Smooth muscle cell (in vitro differentiated cells): ENCODE data around the gene C5orf58. TPM values are rescaled to one million over a fixed set of nuclear protein-coding genes. Genes with fewer than 3 reads are reported as not detected.
"Not testable (repeated sequence)": the region's sequence is repeated elsewhere in the genome, so short reads cannot be mapped to it uniquely, and the experiment has no call there.

Source experiments
- DNase-seq: peaks from one replicate; lab custom pipeline; 2025; ENCODE audit not compliant: unreplicated experiment; lab: John Stamatoyannopoulos, UW
- H2AFZ ChIP-seq: fragments of 200-600 bp; sonication (generic); 2 replicates; pipeline ENCODE4 v1.6.0; 2016; ENCODE audit warnings: antibody characterized with exemption, low read depth, mild to moderate bottlenecking
- H3F3A ChIP-seq: fragments of 200-600 bp; sonication (generic); 2 replicates; pipeline ENCODE4 v1.6.0; 2017; ENCODE audit warnings: antibody characterized with exemption, low read depth
- H3K27ac ChIP-seq: fragments of 200-600 bp; sonication (generic); 2 replicates; pipeline ENCODE4 v1.5.1; 2016; ENCODE audit warnings: low read depth, mild to moderate bottlenecking
- H3K27me3 ChIP-seq: fragments of 200-600 bp; sonication (generic); 2 replicates; pipeline ENCODE4 v1.6.1; 2016; ENCODE audit warnings: low read depth, mild to moderate bottlenecking
- H3K36me3 ChIP-seq: fragments of 200-600 bp; sonication (generic); 2 replicates; pipeline ENCODE4 v1.5.1; 2016; ENCODE audit warnings: low read depth
- H3K4me1 ChIP-seq: fragments of 200-600 bp; sonication (generic); 2 replicates; pipeline ENCODE4 v1.5.1; 2016; ENCODE audit warnings: low read depth
- H3K4me2 ChIP-seq: fragments of 200-600 bp; sonication (generic); 2 replicates; pipeline ENCODE4 v1.6.0; 2016; ENCODE audit warnings: mild to moderate bottlenecking
- H3K4me3 ChIP-seq: fragments of 200-600 bp; sonication (generic); 2 replicates; pipeline ENCODE4 v1.5.1; 2016; ENCODE audit warnings: mild to moderate bottlenecking
- H3K79me2 ChIP-seq: fragments of 200-600 bp; sonication (generic); 2 replicates; pipeline ENCODE4 v1.6.0; 2016; ENCODE audit warnings: low read depth, mild to moderate bottlenecking
- H3K9ac ChIP-seq: fragments of 200-600 bp; sonication (generic); 2 replicates; pipeline ENCODE4 v1.6.0; 2016; ENCODE audit warnings: low read depth
- H3K9me3 ChIP-seq: fragments of 200-600 bp; sonication (generic); replicated peaks from 2 replicates; pipeline ENCODE4 v1.5.1; 2016; ENCODE audit warnings: low read depth
- H4K20me1 ChIP-seq: fragments of 200-600 bp; sonication (generic); 2 replicates; pipeline ENCODE4 v1.6.0; 2016; ENCODE audit warnings: low read depth
- WGBS: methylation state at CpG from one replicate; pipeline ENCODE4 v1.1.7; 2016; ENCODE audit warnings: low lambda C conversion rate; 5-methylcytosine and 5-hydroxymethylcytosine counted together
- polyA plus RNA-seq: library from polyadenylated mRNA; unstranded; fragments of >200 nt; fragmentation: Nextera tagmentation; extraction: Ambion mirVana; gene quantifications from 2 replicates; pipeline ENCODE4 v1.2.1, GENCODE V29; 2016
- total RNA-seq: library from RNA; depleted of rRNA; stranded (reverse); fragments of >200 nt; gene quantifications from 2 replicates; pipeline ENCODE4 v1.2.3, GENCODE V29; 2014
- TF ChIP-seq, protein P1 (sequence below): fragments of 200-600 bp; sonication (generic); IDR thresholded peaks from 2 replicates; pipeline ENCODE4 v1.5.1; 2017; ENCODE audit warnings: borderline replicate concordance, mild to moderate bottlenecking, antibody characterized with exemption; ENCODE audit not compliant: insufficient read depth, poor library complexity, severe bottlenecking

The C5orf58 gene
- total and polyA plus RNA-seq, 2 experiments from 2014 or later, result not detected

GRCh38 chr5:170248172-170248930 lies 15.6 kb downstream of the C5orf58 start:
- no peak overlapping the region for H2AFZ ChIP-seq
- no peak overlapping the region for H3K27ac ChIP-seq
- no peak overlapping the region for H3K4me3 ChIP-seq
- TF ChIP-seq, protein P1, sequence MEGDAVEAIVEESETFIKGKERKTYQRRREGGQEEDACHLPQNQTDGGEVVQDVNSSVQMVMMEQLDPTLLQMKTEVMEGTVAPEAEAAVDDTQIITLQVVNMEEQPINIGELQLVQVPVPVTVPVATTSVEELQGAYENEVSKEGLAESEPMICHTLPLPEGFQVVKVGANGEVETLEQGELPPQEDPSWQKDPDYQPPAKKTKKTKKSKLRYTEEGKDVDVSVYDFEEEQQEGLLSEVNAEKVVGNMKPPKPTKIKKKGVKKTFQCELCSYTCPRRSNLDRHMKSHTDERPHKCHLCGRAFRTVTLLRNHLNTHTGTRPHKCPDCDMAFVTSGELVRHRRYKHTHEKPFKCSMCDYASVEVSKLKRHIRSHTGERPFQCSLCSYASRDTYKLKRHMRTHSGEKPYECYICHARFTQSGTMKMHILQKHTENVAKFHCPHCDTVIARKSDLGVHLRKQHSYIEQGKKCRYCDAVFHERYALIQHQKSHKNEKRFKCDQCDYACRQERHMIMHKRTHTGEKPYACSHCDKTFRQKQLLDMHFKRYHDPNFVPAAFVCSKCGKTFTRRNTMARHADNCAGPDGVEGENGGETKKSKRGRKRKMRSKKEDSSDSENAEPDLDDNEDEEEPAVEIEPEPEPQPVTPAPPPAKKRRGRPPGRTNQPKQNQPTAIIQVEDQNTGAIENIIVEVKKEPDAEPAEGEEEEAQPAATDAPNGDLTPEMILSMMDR, result no peak
- no peak for DNase-seq
- H3K9ac ChIP-seq, result no peak overlapping the region
- peaks cover 21% of the 10 kb centered on the region for H3K4me1 ChIP-seq
- H4K20me1 ChIP-seq, result no peaks in the 10 kb centered on the region
- H3K4me2 ChIP-seq, result peak overlapping the region; percentile 57
- WGBS, result 66% methylated on average over 6 of the region's 6 CpGs
- H3K27me3 ChIP-seq, result no peaks in the 10 kb centered on the region
- H3F3A ChIP-seq, result no peaks in the 10 kb centered on the region
- H3K79me2 ChIP-seq, result no peaks in the 10 kb centered on the region
- H3K36me3 ChIP-seq, result no peaks in the 10 kb centered on the region
- no peaks in the 10 kb centered on the region for H3K9me3 ChIP-seq

GRCh38 chr5:170248931-170249227 lies 16.1 kb downstream of the C5orf58 start:
- not testable (repeated sequence) for H3K9ac ChIP-seq, H2AFZ ChIP-seq, H3K79me2 ChIP-seq, H4K20me1 ChIP-seq, H3F3A ChIP-seq, H3K4me3 ChIP-seq, DNase-seq, H3K27ac ChIP-seq, H3K9me3 ChIP-seq, H3K27me3 ChIP-seq, H3K36me3 ChIP-seq
- Histone ChIP-seq H3K4me1 (peaks cover 21% of the 10 kb centered on the region), H3K4me2 (peak overlapping the region; percentile 57)
- WGBS, result 90% methylated on average over 4 of the region's 4 CpGs

DNA sequence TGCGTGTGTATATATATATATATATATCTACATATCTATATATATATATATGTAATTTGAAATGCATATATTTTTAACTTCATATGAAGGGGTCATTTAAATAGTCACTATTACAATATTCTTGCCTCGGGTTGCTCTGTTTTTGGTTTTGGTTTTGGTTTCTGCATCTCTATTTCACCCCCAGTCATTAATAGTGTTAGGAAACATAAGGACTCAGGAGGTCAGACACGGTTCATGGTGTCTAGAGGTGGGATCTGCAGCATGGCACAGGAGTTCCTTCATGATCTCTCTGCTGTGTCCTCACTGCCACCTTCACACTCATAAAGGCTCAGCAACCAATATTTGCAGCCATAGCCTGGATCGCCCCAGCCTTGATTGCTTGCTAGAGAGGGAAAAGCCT lies 16.6 kb downstream of the C5orf58 start:
- 94% methylated on average over 4 of the region's 4 CpGs for WGBS
- H3K27me3 ChIP-seq, result no peaks in the 10 kb centered on the region
- no peak overlapping the region for H3K4me3 ChIP-seq
- no peak overlapping the region for H3K9ac ChIP-seq
- H3K27ac ChIP-seq, result no peak overlapping the region
- no peaks in the 10 kb centered on the region for H3F3A ChIP-seq
- H2AFZ ChIP-seq, result no peak overlapping the region
- H3K9me3 ChIP-seq, result no peaks in the 10 kb centered on the region
- TF ChIP-seq, protein P1, result no peak
- H3K79me2 ChIP-seq, result no peaks in the 10 kb centered on the region
- no peaks in the 10 kb centered on the region for H4K20me1 ChIP-seq
- DNase-seq, result no peak
- peaks cover 21% of the 10 kb centered on the region for H3K4me1 ChIP-seq
- no peak overlapping the region for H3K4me2 ChIP-seq
- H3K36me3 ChIP-seq, result no peaks in the 10 kb centered on the region

DNA sequence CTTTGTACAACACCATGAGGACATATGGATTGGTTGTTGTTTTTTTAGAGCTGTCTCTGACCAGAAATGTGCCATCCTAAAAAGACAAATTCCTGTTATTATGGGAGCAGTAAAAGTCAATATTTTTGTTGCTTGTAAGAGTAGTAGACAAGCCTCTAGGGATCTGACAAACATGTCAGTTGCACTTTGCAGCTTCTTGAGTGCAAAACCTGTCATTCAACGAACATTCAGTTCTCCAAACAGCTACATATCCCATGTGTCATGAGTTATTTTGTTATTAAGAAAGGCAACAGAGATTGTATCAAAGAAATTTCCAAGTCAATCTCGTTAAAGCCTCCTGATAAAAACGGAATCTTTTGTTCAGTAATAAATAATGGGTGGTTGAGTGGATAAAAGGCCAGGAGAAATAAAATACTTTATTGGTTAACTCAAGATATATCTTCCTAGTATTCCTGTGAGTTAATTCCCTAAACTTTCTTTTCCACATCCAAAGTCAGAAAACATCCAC lies 18.1 kb downstream of the C5orf58 start:
- H3K27ac ChIP-seq, result no peak overlapping the region
- no peak for DNase-seq
- 47% methylated on average over 3 of the region's 3 CpGs for WGBS
- no peak overlapping the region for H3K4me3 ChIP-seq
- no peak overlapping the region for H2AFZ ChIP-seq
- H3K27me3 ChIP-seq, result no peaks in the 10 kb centered on the region
- no peak overlapping the region for H3K4me2 ChIP-seq
- TF ChIP-seq, protein P1, result no peak
- no peak overlapping the region for H3K9ac ChIP-seq
- H3K79me2 ChIP-seq, result no peaks in the 10 kb centered on the region
- no peaks in the 10 kb centered on the region for H4K20me1 ChIP-seq
- H3F3A ChIP-seq, result no peaks in the 10 kb centered on the region
- H3K9me3 ChIP-seq, result no peaks in the 10 kb centered on the region
- H3K36me3 ChIP-seq, result no peaks in the 10 kb centered on the region
- H3K4me1 ChIP-seq, result peaks cover 18% of the 10 kb centered on the region
